ENCODE data around the gene CAPZA3. TPM values are rescaled to one million over a fixed set of nuclear protein-coding genes. Genes with fewer than 3 reads are reported as not detected.

CAPZA3 gene
- total and polyA plus RNA-seq, 2 experiments from 2014 or later, result not detected

DNA sequence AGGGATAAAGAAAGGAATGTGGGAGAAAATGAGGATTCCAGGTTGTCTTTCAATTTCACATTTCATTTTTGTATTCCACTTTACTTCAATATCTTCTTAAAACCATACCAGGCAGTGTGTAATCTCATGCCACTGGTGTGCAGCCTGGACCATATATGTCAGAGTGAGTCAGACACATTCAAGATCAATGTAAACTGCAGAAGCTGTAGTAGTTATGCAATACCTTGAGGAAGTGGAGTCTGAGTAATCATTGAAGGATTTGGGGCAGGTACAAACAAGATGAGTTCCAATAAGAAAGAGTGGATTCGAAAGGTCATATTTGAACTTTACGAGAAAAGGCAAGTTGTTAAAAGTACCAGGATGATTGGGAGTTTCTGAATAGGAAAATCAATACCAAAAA lies 14.2 kb upstream of the CAPZA3 start (continued):
- TF ChIP-seq EZH2phosphoT487 (IDR thresholded peaks at IDR 0.05; ENCODE audit: unreplicated experiment) (no peak), ZNF114 (CRISPR knock-in tag; IDR thresholded peaks at IDR 0.05) (no peak), STAT1 (IDR thresholded peaks at IDR 0.05; ENCODE audit: unreplicated experiment) (no peak)
- TF ChIP-seq, protein P1, sequence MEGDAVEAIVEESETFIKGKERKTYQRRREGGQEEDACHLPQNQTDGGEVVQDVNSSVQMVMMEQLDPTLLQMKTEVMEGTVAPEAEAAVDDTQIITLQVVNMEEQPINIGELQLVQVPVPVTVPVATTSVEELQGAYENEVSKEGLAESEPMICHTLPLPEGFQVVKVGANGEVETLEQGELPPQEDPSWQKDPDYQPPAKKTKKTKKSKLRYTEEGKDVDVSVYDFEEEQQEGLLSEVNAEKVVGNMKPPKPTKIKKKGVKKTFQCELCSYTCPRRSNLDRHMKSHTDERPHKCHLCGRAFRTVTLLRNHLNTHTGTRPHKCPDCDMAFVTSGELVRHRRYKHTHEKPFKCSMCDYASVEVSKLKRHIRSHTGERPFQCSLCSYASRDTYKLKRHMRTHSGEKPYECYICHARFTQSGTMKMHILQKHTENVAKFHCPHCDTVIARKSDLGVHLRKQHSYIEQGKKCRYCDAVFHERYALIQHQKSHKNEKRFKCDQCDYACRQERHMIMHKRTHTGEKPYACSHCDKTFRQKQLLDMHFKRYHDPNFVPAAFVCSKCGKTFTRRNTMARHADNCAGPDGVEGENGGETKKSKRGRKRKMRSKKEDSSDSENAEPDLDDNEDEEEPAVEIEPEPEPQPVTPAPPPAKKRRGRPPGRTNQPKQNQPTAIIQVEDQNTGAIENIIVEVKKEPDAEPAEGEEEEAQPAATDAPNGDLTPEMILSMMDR (conservative IDR thresholded peaks at IDR 0.05; ENCODE audit: low read depth in 2 of 2), result no peak

DNA sequence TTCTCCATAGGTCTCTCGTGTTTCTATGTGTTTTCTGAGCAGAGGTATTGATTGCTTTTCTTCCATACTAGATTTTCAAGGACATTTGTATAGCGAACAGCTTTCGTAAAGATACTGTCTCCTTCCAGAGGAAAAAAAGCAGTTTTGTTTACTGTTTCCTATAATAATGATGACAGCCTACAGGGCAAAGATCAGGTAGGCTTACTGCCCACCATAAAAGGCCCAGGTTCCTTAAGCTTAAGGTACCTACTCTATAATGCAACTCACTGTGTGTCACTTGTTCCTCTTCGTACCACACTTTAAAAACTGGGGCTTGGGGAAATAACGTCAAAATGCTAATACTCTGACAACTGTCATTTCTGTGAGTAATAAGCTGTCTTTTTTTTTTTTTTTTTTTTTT lies 6.8 kb upstream of the CAPZA3 start:
- Histone ChIP-seq H3K36me3 (ENCODE audit: insufficient read depth) (no peaks in the 10 kb centered on the region), H3F3A (replicated peaks; ENCODE audit: low read depth) (no peaks in the 10 kb centered on the region), H2AFZ (no peak overlapping the region), H3K4me3 (no peak overlapping the region), H3K9me2 (ENCODE audit: insufficient read depth) (no peaks in the 10 kb centered on the region), H3K4me2 (no peak overlapping the region), H4K20me1 (replicated peaks; ENCODE audit: insufficient read depth) (no peaks in the 10 kb centered on the region), H3K79me2 (replicated peaks; ENCODE audit: insufficient read depth) (no peaks in the 10 kb centered on the region), H3K27ac (ENCODE audit: low read depth) (no peak overlapping the region), H3K4me1 (ENCODE audit: insufficient read depth) (no peaks in the 10 kb centered on the region), H3K27me3 (ENCODE audit: insufficient read depth) (no peaks in the 10 kb centered on the region)
- H3K27me3 Mint-ChIP-seq (ENCODE audit: insufficient read depth, low read depth, poor library complexity), result no peaks in the 10 kb centered on the region
- H3K4me3 Mint-ChIP-seq, result no peak overlapping the region
- H3K9me3 Mint-ChIP-seq, result peaks cover 18% of the 10 kb centered on the region
- DNase-seq (ENCODE audit: low spot score), result no peak
- H3K27ac Mint-ChIP-seq, result no peak overlapping the region
- ATAC-seq, result no peak
- no peaks in the 10 kb centered on the region; the same call in 2 of the 3 replicates for H3K4me1 Mint-ChIP-seq
- peaks cover 10% of the 10 kb centered on the region; the same call in 1 of the 3 replicates for H3K36me3 Mint-ChIP-seq (ENCODE audit: low read depth)
- TF ChIP-seq, protein P2, sequence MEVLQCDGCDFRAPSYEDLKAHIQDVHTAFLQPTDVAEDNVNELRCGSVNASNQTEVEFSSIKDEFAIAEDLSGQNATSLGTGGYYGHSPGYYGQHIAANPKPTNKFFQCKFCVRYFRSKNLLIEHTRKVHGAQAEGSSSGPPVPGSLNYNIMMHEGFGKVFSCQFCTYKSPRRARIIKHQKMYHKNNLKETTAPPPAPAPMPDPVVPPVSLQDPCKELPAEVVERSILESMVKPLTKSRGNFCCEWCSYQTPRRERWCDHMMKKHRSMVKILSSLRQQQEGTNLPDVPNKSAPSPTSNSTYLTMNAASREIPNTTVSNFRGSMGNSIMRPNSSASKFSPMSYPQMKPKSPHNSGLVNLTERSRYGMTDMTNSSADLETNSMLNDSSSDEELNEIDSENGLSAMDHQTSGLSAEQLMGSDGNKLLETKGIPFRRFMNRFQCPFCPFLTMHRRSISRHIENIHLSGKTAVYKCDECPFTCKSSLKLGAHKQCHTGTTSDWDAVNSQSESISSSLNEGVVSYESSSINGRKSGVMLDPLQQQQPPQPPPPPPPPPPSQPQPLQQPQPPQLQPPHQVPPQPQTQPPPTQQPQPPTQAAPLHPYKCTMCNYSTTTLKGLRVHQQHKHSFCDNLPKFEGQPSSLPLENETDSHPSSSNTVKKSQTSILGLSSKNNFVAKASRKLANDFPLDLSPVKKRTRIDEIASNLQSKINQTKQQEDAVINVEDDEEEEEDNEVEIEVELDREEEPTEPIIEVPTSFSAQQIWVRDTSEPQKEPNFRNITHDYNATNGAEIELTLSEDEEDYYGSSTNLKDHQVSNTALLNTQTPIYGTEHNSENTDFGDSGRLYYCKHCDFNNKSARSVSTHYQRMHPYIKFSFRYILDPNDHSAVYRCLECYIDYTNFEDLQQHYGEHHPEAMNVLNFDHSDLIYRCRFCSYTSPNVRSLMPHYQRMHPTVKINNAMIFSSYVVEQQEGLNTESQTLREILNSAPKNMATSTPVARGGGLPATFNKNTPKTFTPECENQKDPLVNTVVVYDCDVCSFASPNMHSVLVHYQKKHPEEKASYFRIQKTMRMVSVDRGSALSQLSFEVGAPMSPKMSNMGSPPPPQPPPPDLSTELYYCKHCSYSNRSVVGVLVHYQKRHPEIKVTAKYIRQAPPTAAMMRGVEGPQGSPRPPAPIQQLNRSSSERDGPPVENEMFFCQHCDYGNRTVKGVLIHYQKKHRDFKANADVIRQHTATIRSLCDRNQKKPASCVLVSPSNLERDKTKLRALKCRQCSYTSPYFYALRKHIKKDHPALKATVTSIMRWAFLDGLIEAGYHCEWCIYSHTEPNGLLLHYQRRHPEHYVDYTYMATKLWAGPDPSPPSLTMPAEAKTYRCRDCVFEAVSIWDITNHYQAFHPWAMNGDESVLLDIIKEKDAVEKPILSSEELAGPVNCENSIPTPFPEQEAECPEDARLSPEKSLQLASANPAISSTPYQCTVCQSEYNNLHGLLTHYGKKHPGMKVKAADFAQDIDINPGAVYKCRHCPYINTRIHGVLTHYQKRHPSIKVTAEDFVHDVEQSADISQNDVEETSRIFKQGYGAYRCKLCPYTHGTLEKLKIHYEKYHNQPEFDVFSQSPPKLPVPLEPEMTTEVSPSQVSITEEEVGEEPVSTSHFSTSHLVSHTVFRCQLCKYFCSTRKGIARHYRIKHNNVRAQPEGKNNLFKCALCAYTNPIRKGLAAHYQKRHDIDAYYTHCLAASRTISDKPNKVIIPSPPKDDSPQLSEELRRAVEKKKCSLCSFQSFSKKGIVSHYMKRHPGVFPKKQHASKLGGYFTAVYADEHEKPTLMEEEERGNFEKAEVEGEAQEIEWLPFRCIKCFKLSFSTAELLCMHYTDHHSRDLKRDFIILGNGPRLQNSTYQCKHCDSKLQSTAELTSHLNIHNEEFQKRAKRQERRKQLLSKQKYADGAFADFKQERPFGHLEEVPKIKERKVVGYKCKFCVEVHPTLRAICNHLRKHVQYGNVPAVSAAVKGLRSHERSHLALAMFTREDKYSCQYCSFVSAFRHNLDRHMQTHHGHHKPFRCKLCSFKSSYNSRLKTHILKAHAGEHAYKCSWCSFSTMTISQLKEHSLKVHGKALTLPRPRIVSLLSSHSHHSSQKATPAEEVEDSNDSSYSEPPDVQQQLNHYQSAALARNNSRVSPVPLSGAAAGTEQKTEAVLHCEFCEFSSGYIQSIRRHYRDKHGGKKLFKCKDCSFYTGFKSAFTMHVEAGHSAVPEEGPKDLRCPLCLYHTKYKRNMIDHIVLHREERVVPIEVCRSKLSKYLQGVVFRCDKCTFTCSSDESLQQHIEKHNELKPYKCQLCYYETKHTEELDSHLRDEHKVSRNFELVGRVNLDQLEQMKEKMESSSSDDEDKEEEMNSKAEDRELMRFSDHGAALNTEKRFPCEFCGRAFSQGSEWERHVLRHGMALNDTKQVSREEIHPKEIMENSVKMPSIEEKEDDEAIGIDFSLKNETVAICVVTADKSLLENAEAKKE (CRISPR knock-in tag; IDR thresholded peaks at IDR 0.05), result no peak
- TF ChIP-seq JUNB (IDR thresholded peaks at IDR 0.05; ENCODE audit: unreplicated experiment) (no peak), POLR2AphosphoS5 (IDR thresholded peaks at IDR 0.05; ENCODE audit: low read depth) (no peak), EZH2 (IDR thresholded peaks at IDR 0.05; ENCODE audit: low read depth, unreplicated experiment) (no peak), CREB1 (CRISPR knock-in tag; IDR thresholded peaks at IDR 0.05; ENCODE audit: low read depth) (no peak), ZNF114 (CRISPR knock-in tag; IDR thresholded peaks at IDR 0.05) (no peak), NANOG (IDR thresholded peaks at IDR 0.05; ENCODE audit: borderline replicate concordance) (no peak)
- TF ChIP-seq, protein P1 (conservative IDR thresholded peaks at IDR 0.05; ENCODE audit: low read depth in 2 of 2), result no peak
- TF ChIP-seq, protein P3, sequence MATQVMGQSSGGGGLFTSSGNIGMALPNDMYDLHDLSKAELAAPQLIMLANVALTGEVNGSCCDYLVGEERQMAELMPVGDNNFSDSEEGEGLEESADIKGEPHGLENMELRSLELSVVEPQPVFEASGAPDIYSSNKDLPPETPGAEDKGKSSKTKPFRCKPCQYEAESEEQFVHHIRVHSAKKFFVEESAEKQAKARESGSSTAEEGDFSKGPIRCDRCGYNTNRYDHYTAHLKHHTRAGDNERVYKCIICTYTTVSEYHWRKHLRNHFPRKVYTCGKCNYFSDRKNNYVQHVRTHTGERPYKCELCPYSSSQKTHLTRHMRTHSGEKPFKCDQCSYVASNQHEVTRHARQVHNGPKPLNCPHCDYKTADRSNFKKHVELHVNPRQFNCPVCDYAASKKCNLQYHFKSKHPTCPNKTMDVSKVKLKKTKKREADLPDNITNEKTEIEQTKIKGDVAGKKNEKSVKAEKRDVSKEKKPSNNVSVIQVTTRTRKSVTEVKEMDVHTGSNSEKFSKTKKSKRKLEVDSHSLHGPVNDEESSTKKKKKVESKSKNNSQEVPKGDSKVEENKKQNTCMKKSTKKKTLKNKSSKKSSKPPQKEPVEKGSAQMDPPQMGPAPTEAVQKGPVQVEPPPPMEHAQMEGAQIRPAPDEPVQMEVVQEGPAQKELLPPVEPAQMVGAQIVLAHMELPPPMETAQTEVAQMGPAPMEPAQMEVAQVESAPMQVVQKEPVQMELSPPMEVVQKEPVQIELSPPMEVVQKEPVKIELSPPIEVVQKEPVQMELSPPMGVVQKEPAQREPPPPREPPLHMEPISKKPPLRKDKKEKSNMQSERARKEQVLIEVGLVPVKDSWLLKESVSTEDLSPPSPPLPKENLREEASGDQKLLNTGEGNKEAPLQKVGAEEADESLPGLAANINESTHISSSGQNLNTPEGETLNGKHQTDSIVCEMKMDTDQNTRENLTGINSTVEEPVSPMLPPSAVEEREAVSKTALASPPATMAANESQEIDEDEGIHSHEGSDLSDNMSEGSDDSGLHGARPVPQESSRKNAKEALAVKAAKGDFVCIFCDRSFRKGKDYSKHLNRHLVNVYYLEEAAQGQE (IDR thresholded peaks at IDR 0.05; ENCODE audit: unreplicated experiment), result no peak
